Measurements from ENCODE around the gene PWWP2B. TPM values are rescaled to one million over a fixed set of nuclear protein-coding genes. Genes with fewer than 3 reads are reported as not detected.

PWWP2B gene
- total and polyA plus RNA-seq, 2 donors (not counting 3 experiments of a cell fraction or from before 2014, with no cell fraction given): 4.6 to 11.8 TPM

DNA sequence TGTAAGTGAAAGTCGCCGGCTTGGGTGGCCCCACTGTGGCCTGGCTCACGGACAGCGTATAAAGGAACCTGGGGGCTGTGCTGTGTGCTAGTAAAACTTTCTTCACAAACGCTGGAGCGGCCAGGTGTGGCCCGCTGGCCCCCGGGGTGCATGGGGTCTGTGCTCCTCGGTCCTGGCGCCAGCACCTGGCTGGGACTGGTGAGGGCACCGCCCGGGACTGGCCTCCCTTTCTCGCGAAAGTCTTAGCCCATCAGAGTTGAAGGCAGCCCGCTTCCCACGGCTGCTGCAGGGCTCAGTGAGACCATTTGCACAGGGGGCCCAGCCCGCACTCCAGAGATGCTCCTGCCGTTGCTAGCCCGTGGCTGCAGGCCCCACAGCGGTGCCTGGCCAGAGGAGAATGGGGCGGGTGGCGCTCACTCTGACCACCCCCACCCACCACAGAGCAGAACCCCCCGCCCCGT, 5.8 kb downstream of the PWWP2B start:
- CTCF ChIA-PET: interaction anchor here (1.0 kb wide), 1 partner anchor 42 kb away, joined by 3 read pairs; no protein-coding TSS in a partner anchor
- TF ChIP-seq CTCF (IDR thresholded peaks at IDR 0.05; ENCODE audit: extremely low read depth in 1 of 2, insufficient read depth in 1 of 2, low read depth in 1 of 2, low read length in 2 of 2) (no peak), POLR2AphosphoS5 (IDR thresholded peaks at IDR 0.05; ENCODE audit: insufficient read depth, low read depth, low read length) (no peak), FOS (IDR thresholded peaks at IDR 0.05; ENCODE audit: borderline replicate concordance, insufficient read depth, low read length) (no peak), GATA2 (IDR thresholded peaks at IDR 0.05; ENCODE audit: insufficient read depth, insufficient read length, low read depth, low read length) (no peak), JUN (IDR thresholded peaks at IDR 0.05; ENCODE audit: borderline replicate concordance, insufficient read depth, insufficient read length, low read depth) (no peak), POLR2A (IDR thresholded peaks at IDR 0.05; ENCODE audit: low read depth, low read length) (no peak), MYC (IDR thresholded peaks at IDR 0.05; ENCODE audit: low read depth, low read length) (no peak), EZH2 (IDR thresholded peaks at IDR 0.05; ENCODE audit: borderline replicate concordance, low read depth, low read length, severe bottlenecking) (no peak)
- TF ChIP-seq, protein P1, sequence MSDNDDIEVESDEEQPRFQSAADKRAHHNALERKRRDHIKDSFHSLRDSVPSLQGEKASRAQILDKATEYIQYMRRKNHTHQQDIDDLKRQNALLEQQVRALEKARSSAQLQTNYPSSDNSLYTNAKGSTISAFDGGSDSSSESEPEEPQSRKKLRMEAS (IDR thresholded peaks at IDR 0.05; ENCODE audit: insufficient read depth, insufficient read length): no peak
- no peaks in the 10 kb centered on the region for H3K9me1 ChIP-seq (replicated peaks; ENCODE audit: control insufficient read depth, extremely low read depth, insufficient read depth, low read length)
- H3K27me3 ChIP-seq (ENCODE audit: control insufficient read depth in 2 of 2, insufficient read depth in 2 of 2, low read length in 2 of 2): no peaks in the 10 kb centered on the region
- no peak overlapping the region for H3K27ac ChIP-seq (ENCODE audit: insufficient read depth, low read depth, low read length)
- no peaks in the 10 kb centered on the region for H4K20me1 ChIP-seq (replicated peaks; ENCODE audit: control insufficient read depth, extremely low read depth, insufficient read depth, low read length)
- intact Hi-C loops (cut with micrococcal nuclease) (no loop called here), dilution Hi-C loops (cut with MboI; ENCODE audit: extremely low pct_ligation_motif_present, low sequenced_read_pairs) (no loop called here)
- H2AFZ ChIP-seq (ENCODE audit: low read depth, low read length): no peak overlapping the region
- peaks cover 0 to 5% of the 10 kb centered on the region in 2 experiments for H3K36me3 ChIP-seq (ENCODE audit: control insufficient read depth in 2 of 2, extremely low read depth in 1 of 2, insufficient read depth in 2 of 2, low read length in 2 of 2)
- no peaks in the 10 kb centered on the region for H3K9me3 ChIP-seq (replicated peaks; ENCODE audit: control insufficient read depth, insufficient read depth, low read length)
- H3K4me2 ChIP-seq (ENCODE audit: insufficient read depth, low read length): no peak overlapping the region
- H3K9ac ChIP-seq (replicated peaks; ENCODE audit: extremely low read depth, insufficient read depth, low read length): no peak overlapping the region
- H3K4me1 ChIP-seq (ENCODE audit: control insufficient read depth, extremely low read depth, insufficient read depth, low read length): peaks cover 20% of the 10 kb centered on the region
- no peak overlapping the region for H3K4me3 ChIP-seq (replicated peaks in 1 of 3; ENCODE audit: insufficient read depth in 1 of 3, low read depth in 1 of 3, low read length in 3 of 3)
- DNase-seq (ENCODE audit: low read depth, low spot score): no peak
- FAIRE-seq: no peak
- no TSS peak for BruUV-seq (replicated peaks)
- H3K79me2 ChIP-seq (ENCODE audit: control insufficient read depth, insufficient read depth, low read length): peaks cover 41% of the 10 kb centered on the region
- POLR2A ChIA-PET: no interaction called here
